HL-60 (cell line): ENCODE measurements around the gene MYL6B.

ENCODE experiments used
- GABPA ChIP-seq: IDR thresholded peaks from 2 replicates; pipeline ENCODE4 v1.6.1; 2012; ENCODE audit warnings: low read depth
- POLR2AphosphoS5 ChIP-seq: IDR thresholded peaks from 2 replicates; pipeline ENCODE4 v1.6.1; 2012; ENCODE audit warnings: low read depth
- TF ChIP-seq, protein P1 (sequence below): IDR thresholded peaks from one replicate; pipeline ENCODE4 v1.5.1; 2011; ENCODE audit warnings: low read length, control low read depth, inconsistent platforms; ENCODE audit not compliant: insufficient read depth

- TF ChIP-seq POLR2AphosphoS5 (peak; percentile 100), GABPA (peak; percentile 98)
- TF ChIP-seq, protein P1, sequence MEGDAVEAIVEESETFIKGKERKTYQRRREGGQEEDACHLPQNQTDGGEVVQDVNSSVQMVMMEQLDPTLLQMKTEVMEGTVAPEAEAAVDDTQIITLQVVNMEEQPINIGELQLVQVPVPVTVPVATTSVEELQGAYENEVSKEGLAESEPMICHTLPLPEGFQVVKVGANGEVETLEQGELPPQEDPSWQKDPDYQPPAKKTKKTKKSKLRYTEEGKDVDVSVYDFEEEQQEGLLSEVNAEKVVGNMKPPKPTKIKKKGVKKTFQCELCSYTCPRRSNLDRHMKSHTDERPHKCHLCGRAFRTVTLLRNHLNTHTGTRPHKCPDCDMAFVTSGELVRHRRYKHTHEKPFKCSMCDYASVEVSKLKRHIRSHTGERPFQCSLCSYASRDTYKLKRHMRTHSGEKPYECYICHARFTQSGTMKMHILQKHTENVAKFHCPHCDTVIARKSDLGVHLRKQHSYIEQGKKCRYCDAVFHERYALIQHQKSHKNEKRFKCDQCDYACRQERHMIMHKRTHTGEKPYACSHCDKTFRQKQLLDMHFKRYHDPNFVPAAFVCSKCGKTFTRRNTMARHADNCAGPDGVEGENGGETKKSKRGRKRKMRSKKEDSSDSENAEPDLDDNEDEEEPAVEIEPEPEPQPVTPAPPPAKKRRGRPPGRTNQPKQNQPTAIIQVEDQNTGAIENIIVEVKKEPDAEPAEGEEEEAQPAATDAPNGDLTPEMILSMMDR: no peak
Measured at GRCh38 chr12:56117778-56118687, 34.4 kb upstream of the MYL6B start, which contains the start of gene ZC3H10.
